GM18951 (cell line): Measurements from ENCODE around the gene OR2AG1.

ENCODE experiments used
- POLR2A ChIP-seq: IDR thresholded peaks from 4 replicates; pipeline ENCODE4 v1.6.1; 2011; ENCODE audit warnings: mild to moderate bottlenecking; ENCODE audit not compliant: insufficient read length, insufficient read depth; ENCODE audit errors: extremely low read depth
- in situ Hi-C: fragments of 300-500 bp; cut with MboI; formaldehyde crosslinking; loops from one replicate; pipeline ENCODE4 v1.12.0; 2022; ENCODE audit warnings: low sequenced_read_pairs, mixed read lengths, inconsistent platforms; ENCODE audit not compliant: unreplicated experiment

OR2AG1 gene

GRCh38 chr11:6782720-6783119 is at the start of gene OR2AG1:
OR2AG1 (plus strand) TSS chr11:6783020; CDS start chr11:6785038, 2,018 bp downstream.
- TF ChIP-seq POLR2A: no peak
- in situ Hi-C loops: no loop called here

DNA sequence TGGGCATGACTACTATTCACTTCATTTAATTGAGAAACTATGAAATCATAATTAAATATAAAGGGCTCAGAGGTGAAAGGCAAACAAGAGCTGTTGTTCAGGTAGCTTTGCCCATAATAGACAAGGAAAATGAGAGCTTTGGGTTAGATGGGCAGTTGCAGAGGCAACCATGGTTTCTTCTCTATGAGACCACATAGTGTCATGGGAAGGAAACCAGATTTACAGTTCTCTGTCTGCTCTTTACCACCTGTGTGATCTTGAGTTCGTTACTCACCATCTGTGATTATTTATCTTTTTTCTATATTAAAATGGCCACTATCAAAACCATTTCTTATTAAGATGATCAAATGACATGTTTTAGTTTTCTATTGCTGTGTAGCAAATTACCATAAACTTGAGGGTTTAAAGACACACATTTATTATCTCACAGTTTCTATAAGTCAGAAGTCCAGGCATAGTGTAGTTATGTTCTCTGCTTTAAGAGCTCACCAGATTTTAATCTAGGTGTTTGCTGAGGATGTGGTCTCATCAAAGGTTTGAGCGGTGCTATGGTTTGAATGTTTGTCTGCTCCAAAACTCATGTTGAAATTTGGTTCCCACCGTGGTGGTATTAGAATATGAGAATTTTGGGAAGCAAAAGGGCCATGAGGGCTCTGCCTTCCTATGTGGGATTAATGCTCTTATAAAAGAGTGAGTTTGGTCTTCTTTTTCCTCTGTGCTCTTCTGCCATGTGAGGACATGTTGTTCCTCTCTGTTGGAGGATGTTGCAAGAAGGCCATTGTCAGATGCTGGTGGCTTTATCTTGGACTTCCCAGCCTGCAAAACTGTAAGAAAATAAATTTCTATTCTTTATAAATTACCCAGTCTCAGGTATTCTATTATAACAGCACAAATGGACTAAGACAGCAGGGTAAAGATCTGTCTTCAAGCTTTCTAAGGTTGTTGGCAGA is 49.2 kb upstream of the OR2AG1 start:
- in situ Hi-C loops: no loop called here
- TF ChIP-seq POLR2A: no peak

GRCh38 chr11:6734616-6735015 is 48.2 kb upstream of the OR2AG1 start:
- no peak for TF ChIP-seq POLR2A
- in situ Hi-C loops: no loop called here

DNA sequence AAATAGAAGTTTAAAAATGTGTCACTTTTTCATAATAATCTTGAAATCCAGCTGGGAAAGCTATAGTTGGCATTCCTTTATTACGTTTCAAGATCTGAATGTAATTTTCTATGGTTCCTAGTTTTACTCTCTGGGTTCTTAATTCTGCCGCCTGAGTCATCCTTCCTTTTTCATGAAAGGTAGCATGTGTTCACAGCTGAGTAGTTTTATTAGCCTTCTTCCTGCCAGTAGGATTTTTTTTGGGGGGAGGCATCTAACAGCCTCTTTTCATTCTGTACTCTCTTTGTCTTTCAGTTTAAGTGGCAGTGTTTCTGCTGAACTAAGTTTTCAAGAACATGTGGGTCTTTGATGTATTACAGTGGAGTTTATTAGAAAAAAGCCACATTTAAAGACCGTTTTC is 47.5 kb upstream of the OR2AG1 start:
- in situ Hi-C loops: no loop called here
- TF ChIP-seq POLR2A: no peak

DNA sequence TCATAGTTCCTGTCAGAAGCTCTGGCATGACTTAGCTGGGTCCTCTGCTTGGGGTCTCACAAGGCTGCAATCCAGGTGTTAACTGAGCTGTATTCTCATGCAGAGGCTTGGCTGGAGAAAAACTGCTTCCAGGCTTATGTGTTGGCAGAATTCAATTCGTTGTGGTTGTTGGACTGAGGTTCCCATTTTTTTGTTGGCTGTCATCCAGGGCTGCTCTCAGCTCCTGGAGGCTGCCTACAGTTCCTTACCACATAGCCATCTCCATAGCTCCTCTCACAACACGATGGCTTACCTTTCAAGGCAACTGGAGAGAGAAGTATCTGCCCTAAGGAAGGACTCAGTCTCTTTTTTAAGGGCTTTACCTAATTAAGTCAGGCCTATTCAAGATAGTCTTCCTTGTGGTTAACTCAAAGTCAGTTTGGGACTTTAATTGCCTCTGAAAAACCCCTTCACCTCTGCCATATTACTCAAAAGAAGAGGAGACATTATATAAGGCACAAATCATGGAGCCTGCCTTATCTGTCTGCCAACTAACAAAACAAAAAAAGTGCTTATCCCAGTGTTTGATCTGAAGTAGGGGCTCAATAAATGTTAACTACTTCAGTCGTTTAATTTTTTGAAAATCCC is 46.2 kb upstream of the OR2AG1 start:
- no peak for TF ChIP-seq POLR2A
- in situ Hi-C loops: no loop called here

GRCh38 chr11:6737872-6738466 is 44.9 kb upstream of the OR2AG1 start:
- in situ Hi-C loops: no loop called here
- TF ChIP-seq POLR2A: no peak

DNA sequence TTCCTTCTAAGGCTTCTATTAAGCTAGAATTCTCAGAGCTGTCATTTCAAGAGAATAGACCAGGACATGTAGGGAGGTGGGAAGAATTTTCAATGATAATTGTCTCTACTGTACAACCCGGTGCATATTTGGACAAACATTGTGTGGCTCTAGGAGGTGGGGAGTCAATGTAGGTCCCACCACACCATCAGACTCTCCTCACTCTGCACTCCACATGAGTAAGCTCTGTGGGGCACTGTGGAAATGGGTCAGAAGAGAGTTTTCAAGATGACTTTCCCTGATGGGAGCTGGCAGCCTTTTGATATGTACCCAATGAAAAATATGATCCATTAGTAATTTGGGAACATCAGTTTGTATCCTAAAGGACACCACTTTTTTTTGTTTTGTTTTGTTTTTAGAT is 44.2 kb upstream of the OR2AG1 start:
- no peak for TF ChIP-seq POLR2A
- in situ Hi-C loops: no loop called here

GRCh38 chr11:6742260-6742659 is 40.6 kb upstream of the OR2AG1 start:
- in situ Hi-C loops: no loop called here
- TF ChIP-seq POLR2A: no peak

DNA sequence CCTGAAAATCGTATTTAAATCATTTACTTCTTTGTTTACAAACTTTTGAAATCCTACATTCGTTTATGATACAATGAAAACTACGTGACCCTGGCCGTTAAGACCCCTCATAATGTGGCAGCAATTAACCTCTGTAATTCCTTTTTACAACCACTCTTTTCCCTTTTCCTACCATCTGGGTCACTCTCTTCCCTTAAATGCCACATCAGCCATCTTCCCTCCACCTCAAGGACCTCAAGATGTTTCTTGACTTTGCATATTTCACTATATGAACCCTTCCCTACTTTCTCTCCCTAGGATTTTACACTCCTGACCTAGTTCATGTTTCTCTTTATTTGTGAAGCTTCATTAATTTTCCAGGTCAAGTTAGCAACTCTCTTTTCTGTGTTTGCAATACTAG is 37.8 kb upstream of the OR2AG1 start:
- TF ChIP-seq POLR2A: no peak
- in situ Hi-C loops: no loop called here

GRCh38 chr11:6745465-6746015 is 37.3 kb upstream of the OR2AG1 start:
- in situ Hi-C loops: no loop called here
- TF ChIP-seq POLR2A: no peak

GRCh38 chr11:6746086-6746618 is 36.7 kb upstream of the OR2AG1 start:
- in situ Hi-C loops: no loop called here
- TF ChIP-seq POLR2A: peak; percentile 61

DNA sequence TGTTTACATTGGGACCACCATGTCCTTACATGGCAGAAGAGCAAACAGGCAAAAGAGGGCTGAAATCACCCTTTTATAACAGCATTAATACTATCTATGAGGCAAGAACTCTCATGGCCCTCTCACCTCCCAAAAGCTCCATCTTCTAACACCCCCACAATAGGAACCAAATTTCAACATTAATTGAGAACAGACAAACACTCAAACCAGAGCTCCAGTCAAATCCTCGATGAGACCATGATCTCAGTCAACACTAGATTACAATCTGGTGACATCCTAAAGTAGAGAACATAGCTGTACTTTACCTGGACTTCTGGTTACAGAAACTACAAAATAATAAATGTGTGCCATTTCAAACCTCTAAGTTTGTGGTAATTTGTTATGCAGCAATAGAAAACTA is 36.2 kb upstream of the OR2AG1 start:
- in situ Hi-C loops: no loop called here

GRCh38 chr11:6747097-6747668 is 35.6 kb upstream of the OR2AG1 start:
- TF ChIP-seq POLR2A: no peak
- in situ Hi-C loops: no loop called here

More for the DNA sequence above, 36.2 kb upstream of the OR2AG1 start:
- no peak for TF ChIP-seq POLR2A
